ENCODE results near the gene ATXN7L1. TPM values are rescaled to one million over a fixed set of nuclear protein-coding genes. Genes with fewer than 3 reads are reported as not detected.
"Not testable (repeated sequence)": the region's sequence is repeated elsewhere in the genome, so short reads cannot be mapped to it uniquely, and the experiment has no call there.

The ATXN7L1 gene
- total RNA-seq, 4 donors from 2014 or later, result 4.6 to 12.5 (median 10.1) TPM

- H3K4me3 ChIP-seq, result no peak overlapping the region
- intact Hi-C loops (cut with DNase I), result no loop called here
- no peak overlapping the region for H3K27ac ChIP-seq (replicated peaks in 1 of 4)
- no peaks in the 10 kb centered on the region for H3K9me3 ChIP-seq
- TF ChIP-seq CTCF (IDR thresholded peaks at IDR 0.05) (no peak), EP300 (IDR thresholded peaks at IDR 0.05) (no peak), POLR2AphosphoS5 (IDR thresholded peaks at IDR 0.05) (no peak), POLR2A (IDR thresholded peaks at IDR 0.05; ENCODE audit: low read depth) (no peak)
- H3K4me1 ChIP-seq, result peaks cover under 1 to 34% (median 26%) of the 10 kb centered on the region in 4 donors
- no peaks in the 10 kb centered on the region for H3K36me3 ChIP-seq
- WGBS, result 100% methylated on average over 1 of the region's 1 CpG
- DNase-seq (ENCODE audit: extremely low spot score), result no peak
- no peaks in the 10 kb centered on the region for H3K27me3 ChIP-seq
Observed at GRCh38 chr7:105846404-105846803, 30.0 kb downstream of the ATXN7L1 start.

- H3K27ac ChIP-seq (replicated peaks in 1 of 4); intact Hi-C loops (cut with DNase I); H3K36me3 ChIP-seq; H3K27me3 ChIP-seq; H3K9me3 ChIP-seq; H3K4me3 ChIP-seq; DNase-seq (ENCODE audit: extremely low spot score): not testable (repeated sequence)
- H3K4me1 ChIP-seq, result peaks cover 6 to 34% (median 26%) of the 10 kb centered on the region in 4 donors
- 95% methylated on average over 5 of the region's 5 CpGs for WGBS
Observed at GRCh38 chr7:105844681-105845080, 31.7 kb downstream of the ATXN7L1 start.

DNA sequence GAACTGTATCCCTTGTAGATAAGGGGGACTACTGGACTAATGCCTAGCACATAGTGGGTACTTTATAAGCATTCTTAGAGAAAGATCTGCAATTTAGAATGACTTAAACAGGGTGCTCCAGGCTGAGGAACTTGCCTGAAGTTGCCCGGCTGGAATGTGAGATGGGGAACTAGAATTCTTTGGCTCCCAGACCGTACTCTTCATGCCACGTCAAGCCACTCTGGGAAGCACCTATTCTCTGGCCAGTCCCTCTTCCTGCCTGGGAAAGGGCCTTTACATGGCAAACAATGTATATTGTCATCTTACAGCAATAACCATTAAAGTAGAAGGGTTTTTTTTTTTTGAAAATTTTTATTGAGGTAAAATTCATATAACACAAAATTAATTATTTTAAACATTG is 34.5 kb downstream of the ATXN7L1 start:
- TF ChIP-seq CTCF (IDR thresholded peaks at IDR 0.05), result no peak
- TF ChIP-seq POLR2A (IDR thresholded peaks at IDR 0.05; ENCODE audit: low read depth), result no peak
- TF ChIP-seq POLR2AphosphoS5 (IDR thresholded peaks at IDR 0.05), result no peak
- TF ChIP-seq EP300 (IDR thresholded peaks at IDR 0.05), result no peak
- DNase-seq (ENCODE audit: extremely low spot score), result no peak
- Histone ChIP-seq H3K4me3 (no peak overlapping the region), H3K9me3 (no peaks in the 10 kb centered on the region), H3K27ac (replicated peaks in 1 of 4) (no peak overlapping the region), H3K4me1 (peaks cover 20 to 52% (median 46%) of the 10 kb centered on the region in 4 donors), H3K36me3 (no peaks in the 10 kb centered on the region), H3K27me3 (no peaks in the 10 kb centered on the region)
- intact Hi-C loops (cut with DNase I), result no loop called here
- 75% methylated on average over 3 of the region's 3 CpGs for WGBS

DNA sequence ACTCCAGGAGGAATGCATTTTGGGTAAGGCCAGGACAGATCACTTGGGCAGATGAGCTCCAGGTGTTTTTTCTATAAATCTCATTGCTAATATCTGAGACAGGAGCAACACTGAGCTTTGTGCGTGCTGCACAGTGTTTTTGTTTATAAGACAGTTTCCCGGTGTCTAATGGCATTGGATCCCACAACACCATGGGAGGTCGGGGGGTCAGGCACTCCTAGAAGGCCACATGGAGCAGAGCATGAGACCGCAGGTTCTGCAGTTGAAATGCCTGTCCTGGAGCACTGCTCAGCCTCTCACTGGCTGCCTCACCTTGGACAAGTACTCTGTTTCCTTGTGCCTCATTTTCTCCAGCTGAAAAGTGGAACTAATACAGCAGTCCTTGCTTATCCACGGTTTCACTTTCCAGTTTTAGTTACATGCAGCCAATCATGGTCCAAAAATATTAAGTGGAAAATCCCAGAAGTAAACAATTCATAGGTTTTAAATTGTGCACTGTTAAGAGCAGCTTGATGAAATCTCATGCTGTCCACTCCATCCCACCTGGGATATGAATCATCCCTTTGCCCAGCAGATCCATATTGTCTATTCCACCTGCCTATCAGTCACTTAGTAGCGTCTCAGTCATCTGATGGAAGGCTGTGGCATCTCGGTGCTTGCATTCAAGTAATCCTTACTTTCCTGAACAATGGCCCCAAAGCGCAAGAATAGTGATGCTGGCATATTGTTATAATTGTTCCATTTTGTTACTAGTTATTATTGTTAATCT is 35.2 kb downstream of the ATXN7L1 start:
- 81% methylated on average over 8 of the region's 8 CpGs for WGBS
- intact Hi-C loops (cut with DNase I), result no loop called here
- Histone ChIP-seq H3K27ac (replicated peaks in 1 of 4) (no peak overlapping the region), H3K9me3 (no peaks in the 10 kb centered on the region), H3K27me3 (no peaks in the 10 kb centered on the region), H3K4me1 (peaks cover 20 to 52% (median 46%) of the 10 kb centered on the region in 4 donors), H3K4me3 (no peak overlapping the region), H3K36me3 (no peaks in the 10 kb centered on the region)
- TF ChIP-seq CTCF (IDR thresholded peaks at IDR 0.05) (no peak), POLR2A (IDR thresholded peaks at IDR 0.05; ENCODE audit: low read depth) (no peak), POLR2AphosphoS5 (IDR thresholded peaks at IDR 0.05) (no peak), EP300 (IDR thresholded peaks at IDR 0.05) (no peak)
- no peak for DNase-seq (ENCODE audit: extremely low spot score)

DNA sequence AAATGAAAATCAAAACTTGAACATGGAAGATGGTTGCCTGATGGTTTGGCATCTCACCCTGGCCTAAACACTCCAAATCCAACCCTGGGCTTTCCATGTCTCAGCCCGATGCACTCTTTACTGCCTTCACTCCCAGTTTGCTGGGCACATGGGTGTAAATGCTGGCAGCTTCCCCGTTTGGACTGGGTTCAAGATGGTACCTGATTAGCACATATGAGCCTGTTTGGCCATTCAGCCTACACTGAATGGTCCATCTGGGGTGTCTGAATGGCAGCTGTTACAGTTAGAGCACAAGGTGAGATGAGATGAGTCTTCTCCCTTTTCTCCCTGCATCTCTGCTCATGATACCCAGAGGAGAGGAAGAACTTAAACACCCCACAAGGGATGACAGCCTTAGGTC is 37.1 kb downstream of the ATXN7L1 start:
- intact Hi-C loops (cut with DNase I), result no loop called here
- DNase-seq (ENCODE audit: extremely low spot score), result no peak
- 48% methylated on average over 2 of the region's 2 CpGs for WGBS
- Histone ChIP-seq H3K36me3 (no peaks in the 10 kb centered on the region), H3K9me3 (no peaks in the 10 kb centered on the region), H3K4me1 (peaks cover 20 to 52% (median 46%) of the 10 kb centered on the region in 4 donors), H3K4me3 (no peak overlapping the region), H3K27me3 (no peaks in the 10 kb centered on the region), H3K27ac (replicated peaks in 1 of 4) (peak overlapping the region; percentile 48 to 72 (median 62))
- no peak for TF ChIP-seq CTCF (IDR thresholded peaks at IDR 0.05)
- no peak for TF ChIP-seq POLR2A (IDR thresholded peaks at IDR 0.05; ENCODE audit: low read depth)
- no peak for TF ChIP-seq EP300 (IDR thresholded peaks at IDR 0.05)
- TF ChIP-seq POLR2AphosphoS5 (IDR thresholded peaks at IDR 0.05), result no peak

Data from esophagus muscularis mucosa (tissue), 4 donors.